Endodermal cell (in vitro differentiated cells): Measurements from ENCODE around the gene GABBR1. TPM values are rescaled to one million over a fixed set of nuclear protein-coding genes. Genes with fewer than 3 reads are reported as not detected.

Experiments
- DNase-seq: peaks from one replicate; pipeline ENCODE4 v3.0.0-alpha.2; 2017
- H3K27ac ChIP-seq: 2 replicates; pipeline ENCODE4 v1.5.1; 2013; ENCODE audit warnings: mild to moderate bottlenecking, low read depth, low read length, moderate library complexity
- H3K27me3 ChIP-seq: 2 replicates; pipeline ENCODE4 v1.6.1; 2013; ENCODE audit warnings: mild to moderate bottlenecking, low read length, moderate library complexity; ENCODE audit not compliant: insufficient read depth, control insufficient read depth, poor library complexity, severe bottlenecking
- H3K36me3 ChIP-seq: 2 replicates; pipeline ENCODE4 v1.7.0; 2013; ENCODE audit warnings: mild to moderate bottlenecking, low read length, moderate library complexity; ENCODE audit not compliant: control insufficient read depth, insufficient read depth
- H3K4me1 ChIP-seq: one replicate; pipeline ENCODE4 v1.7.0; 2013; ENCODE audit warnings: low read length; ENCODE audit not compliant: control insufficient read depth, insufficient read depth
- H3K4me3 ChIP-seq: 2 replicates; pipeline ENCODE4 v1.5.1; 2013; ENCODE audit warnings: mild to moderate bottlenecking, low read length, moderate library complexity
- H3K9ac ChIP-seq: 2 replicates; pipeline ENCODE4 v1.6.1; 2013; ENCODE audit warnings: mild to moderate bottlenecking, low read length, moderate library complexity; ENCODE audit not compliant: poor library complexity, severe bottlenecking; ENCODE audit errors: extremely low read depth
- H3K9me3 ChIP-seq: 2 replicates; pipeline ENCODE4 v1.6.1; 2013; ENCODE audit warnings: mild to moderate bottlenecking, low read length, moderate library complexity; ENCODE audit not compliant: control insufficient read depth
- H3K27ac Mint-ChIP-seq: 2 replicates; pipeline ENCODE4 v1.8.0; 2020; ENCODE audit warnings: mixed read lengths
- H3K27me3 Mint-ChIP-seq: 2 replicates; pipeline ENCODE4 v1.8.0; 2021; ENCODE audit warnings: mild to moderate bottlenecking, mixed read lengths; ENCODE audit not compliant: insufficient read depth
- H3K36me3 Mint-ChIP-seq: 2 replicates; pipeline ENCODE4 v1.8.0; 2020; ENCODE audit warnings: low read depth, mixed read lengths
- H3K4me1 Mint-ChIP-seq: 2 replicates; pipeline ENCODE4 v1.8.0; 2020; ENCODE audit warnings: mixed read lengths
- H3K4me3 Mint-ChIP-seq: 2 replicates; pipeline ENCODE4 v1.8.0; 2020; ENCODE audit warnings: mild to moderate bottlenecking, moderate library complexity, mixed read lengths
- H3K9me3 Mint-ChIP-seq: 2 replicates; pipeline ENCODE4 v1.8.0; 2020; ENCODE audit warnings: mild to moderate bottlenecking, mixed read lengths
- WGBS, 2 experiments: methylation state at CpG; one replicate each; pipeline versions ENCODE4 v1.1.5 to v1.1.7; 2013; ENCODE audit warnings: missing lambda C conversion rate in 2 of 2, mixed read lengths in 1 of 2; ENCODE audit not compliant: insufficient coverage in 1 of 2, insufficient read length in 1 of 2; 5-methylcytosine and 5-hydroxymethylcytosine counted together
- total RNA-seq, 2 donors: library from RNA; stranded (reverse); fragmentation: NEBNext Ultra II Directional in 1 of 2; extraction: Animal tissue kit (Norgen Biotek cat#: 25700) in 1 of 2; gene quantifications; 2 replicates in 1 of 2; 3 replicates in 1 of 2; pipeline ENCODE4 v1.2.1, GENCODE V29; 2021
- TF ChIP-seq, protein P1 (sequence below): fragments of 200-600 bp; sonication (generic); conservative IDR thresholded peaks from 2 replicates; pipeline ENCODE4 v1.5.0; 2021; ENCODE audit warnings: antibody characterized with exemption, mild to moderate bottlenecking

GABBR1 gene
- total RNA-seq, 2 donors from 2014 or later: 81.8 to 99.1 TPM

GRCh38 chr6:29558439-29559079 lies 74.4 kb downstream of the GABBR1 start:
- DNase-seq: no peak
- peaks cover 35% of the 10 kb centered on the region for H3K27me3 ChIP-seq
- H3K27ac ChIP-seq: no peak overlapping the region
- no peak overlapping the region for H3K9ac ChIP-seq
- no peaks in the 10 kb centered on the region for H3K9me3 Mint-ChIP-seq
- H3K9me3 ChIP-seq: no peaks in the 10 kb centered on the region
- H3K36me3 ChIP-seq: no peaks in the 10 kb centered on the region
- TF ChIP-seq, protein P1, sequence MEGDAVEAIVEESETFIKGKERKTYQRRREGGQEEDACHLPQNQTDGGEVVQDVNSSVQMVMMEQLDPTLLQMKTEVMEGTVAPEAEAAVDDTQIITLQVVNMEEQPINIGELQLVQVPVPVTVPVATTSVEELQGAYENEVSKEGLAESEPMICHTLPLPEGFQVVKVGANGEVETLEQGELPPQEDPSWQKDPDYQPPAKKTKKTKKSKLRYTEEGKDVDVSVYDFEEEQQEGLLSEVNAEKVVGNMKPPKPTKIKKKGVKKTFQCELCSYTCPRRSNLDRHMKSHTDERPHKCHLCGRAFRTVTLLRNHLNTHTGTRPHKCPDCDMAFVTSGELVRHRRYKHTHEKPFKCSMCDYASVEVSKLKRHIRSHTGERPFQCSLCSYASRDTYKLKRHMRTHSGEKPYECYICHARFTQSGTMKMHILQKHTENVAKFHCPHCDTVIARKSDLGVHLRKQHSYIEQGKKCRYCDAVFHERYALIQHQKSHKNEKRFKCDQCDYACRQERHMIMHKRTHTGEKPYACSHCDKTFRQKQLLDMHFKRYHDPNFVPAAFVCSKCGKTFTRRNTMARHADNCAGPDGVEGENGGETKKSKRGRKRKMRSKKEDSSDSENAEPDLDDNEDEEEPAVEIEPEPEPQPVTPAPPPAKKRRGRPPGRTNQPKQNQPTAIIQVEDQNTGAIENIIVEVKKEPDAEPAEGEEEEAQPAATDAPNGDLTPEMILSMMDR: no peak
- H3K4me1 Mint-ChIP-seq: peaks cover 4% of the 10 kb centered on the region
- H3K27ac Mint-ChIP-seq: no peak overlapping the region
- H3K4me3 ChIP-seq: no peak overlapping the region
- H3K4me3 Mint-ChIP-seq: no peak overlapping the region
- peaks cover 51% of the 10 kb centered on the region for H3K27me3 Mint-ChIP-seq
- no peaks in the 10 kb centered on the region for H3K4me1 ChIP-seq
- WGBS, 2 experiments: 92 to 96% methylated on average over 20 to 22 of the region's 22 CpGs
- H3K36me3 Mint-ChIP-seq: no peaks in the 10 kb centered on the region

GRCh38 chr6:29557320-29557719 lies 75.7 kb downstream of the GABBR1 start:
- Mint-ChIP-seq H3K27me3 (peaks cover 64% of the 10 kb centered on the region), H3K4me1 (peaks cover 8% of the 10 kb centered on the region), H3K4me3 (no peak overlapping the region), H3K9me3 (no peaks in the 10 kb centered on the region), H3K36me3 (no peaks in the 10 kb centered on the region), H3K27ac (no peak overlapping the region)
- no peaks in the 10 kb centered on the region for H3K36me3 ChIP-seq
- H3K4me3 ChIP-seq: no peak overlapping the region
- peaks cover 48% of the 10 kb centered on the region for H3K27me3 ChIP-seq
- H3K9me3 ChIP-seq: no peaks in the 10 kb centered on the region
- H3K27ac ChIP-seq: no peak overlapping the region
- H3K9ac ChIP-seq: no peak overlapping the region
- H3K4me1 ChIP-seq: no peaks in the 10 kb centered on the region
- TF ChIP-seq, protein P1: no peak
- DNase-seq: no peak

- H3K9ac ChIP-seq: no peak overlapping the region
- H3K9me3 ChIP-seq: no peaks in the 10 kb centered on the region
- no peak overlapping the region for H3K4me3 Mint-ChIP-seq
- no peak overlapping the region for H3K27ac Mint-ChIP-seq
- H3K27me3 ChIP-seq: peaks cover 73% of the 10 kb centered on the region
- H3K27me3 Mint-ChIP-seq: peaks cover 77% of the 10 kb centered on the region
- no peak overlapping the region for H3K4me3 ChIP-seq
- H3K4me1 Mint-ChIP-seq: peaks cover 8% of the 10 kb centered on the region
- WGBS, 2 experiments: 81 to 88% methylated on average over 3 to 5 of the region's 5 CpGs
- TF ChIP-seq, protein P1: no peak
- no peak overlapping the region for H3K27ac ChIP-seq
- no peaks in the 10 kb centered on the region for H3K36me3 Mint-ChIP-seq
- DNase-seq: no peak
- no peaks in the 10 kb centered on the region for H3K4me1 ChIP-seq
- no peaks in the 10 kb centered on the region for H3K36me3 ChIP-seq
- H3K9me3 Mint-ChIP-seq: no peaks in the 10 kb centered on the region
Measured at GRCh38 chr6:29554764-29555163, 78.2 kb downstream of the GABBR1 start.
